Small intestine (tissue), 7 donors: ENCODE results near the gene LDLRAD3. TPM values are rescaled to one million over a fixed set of nuclear protein-coding genes. Genes with fewer than 3 reads are reported as not detected.
"Not testable (repeated sequence)": the region's sequence is repeated elsewhere in the genome, so short reads cannot be mapped to it uniquely, and the experiment has no call there.

ENCODE experiments used
- DNase-seq, 2 donors: peaks; one replicate each; pipeline versions ENCODE4 v3.0.0 to v3.0.0-alpha.2; 2013
- FAIRE-seq: peaks from 2 replicates; lab custom pipeline; 2012; peaks lifted over from hg19 to GRCh38; lab: Jason Lieb, UNC
- H3K27ac ChIP-seq, 3 donors: one replicate each; pipeline ENCODE4 v1.5.1; 2013; ENCODE audit warnings: low read length in 2 of 3, mild to moderate bottlenecking in 2 of 3, control low read depth in 1 of 3, inconsistent platforms in 1 of 3, low read depth in 1 of 3, moderate library complexity in 1 of 3
- H3K27me3 ChIP-seq, 3 donors: one replicate each; pipeline ENCODE4 v1.6.1; 2013; ENCODE audit warnings: low read length in 3 of 3, inconsistent platforms in 1 of 3; ENCODE audit not compliant: control insufficient read depth in 3 of 3, insufficient read depth in 3 of 3
- H3K36me3 ChIP-seq, 3 donors: one replicate each; pipeline ENCODE4 v1.6.1; 2013; ENCODE audit warnings: low read length in 3 of 3, inconsistent platforms in 1 of 3, low read depth in 1 of 3, mild to moderate bottlenecking in 1 of 3, moderate library complexity in 1 of 3; ENCODE audit not compliant: control insufficient read depth in 3 of 3, insufficient read depth in 2 of 3
- H3K4me1 ChIP-seq, 3 donors: one replicate each; pipeline ENCODE4 v1.6.1; 2013; ENCODE audit warnings: low read length in 2 of 3, inconsistent platforms in 1 of 3, low read depth in 1 of 3, mild to moderate bottlenecking in 1 of 3, moderate library complexity in 1 of 3; ENCODE audit not compliant: control insufficient read depth in 3 of 3, insufficient read depth in 2 of 3
- H3K4me3 ChIP-seq, 3 donors: one replicate each; pipeline ENCODE4 v1.5.1; 2013; ENCODE audit warnings: low read length in 3 of 3, control low read depth in 1 of 3, inconsistent platforms in 1 of 3, low read depth in 1 of 3, mild to moderate bottlenecking in 1 of 3, moderate library complexity in 1 of 3
- H3K9me3 ChIP-seq, 2 donors: one replicate each; pipeline ENCODE4 v1.6.1; 2013; ENCODE audit warnings: low read depth in 1 of 2, low read length in 1 of 2; ENCODE audit not compliant: control insufficient read depth in 2 of 2, insufficient read depth in 1 of 2
- WGBS, 3 donors: extraction: QIAGEN DNeasy Blood & Tissue Kit; methylation state at CpG; one replicate each; pipeline ENCODE4 v1.1.7; 2013; 5-methylcytosine and 5-hydroxymethylcytosine counted together
- polyA plus RNA-seq, 4 donors: library from polyadenylated mRNA; stranded (reverse) in 3 of 4; unstranded in 1 of 4; fragments of 200-250 nt in 3 of 4; fragments of 120-200 nt in 1 of 4; gene quantifications; one replicate each; pipeline versions ENCODE4 v1.2.1 to v1.2.3, GENCODE V29; 2013
- donor health status: healthy with polysubstance abuse.
- donor health status: control.
- donor health status: control.
- donor health status: Bipolar disorder and iron deficiency.
- donor health status: healthy.

The LDLRAD3 gene
- polyA plus RNA-seq, 4 donors: 0.22 to 6.9 (median 3.5) TPM

GRCh38 chr11:36041988-36042611 lies 98.2 kb downstream of the LDLRAD3 start:
- WGBS, 3 donors: 62 to 71% (median 63%) methylated on average over 5 of the region's 5 CpGs
- H3K27ac ChIP-seq: no peak overlapping the region
- FAIRE-seq: no peak
- peaks cover 0 to 2% (median 0%) of the 10 kb centered on the region in 3 donors for H3K4me1 ChIP-seq
- H3K36me3 ChIP-seq: peaks cover 0 to 5% (median 0%) of the 10 kb centered on the region in 3 donors
- no peak overlapping the region for H3K4me3 ChIP-seq
- H3K27me3 ChIP-seq: no peaks in the 10 kb centered on the region
- no peaks in the 10 kb centered on the region for H3K9me3 ChIP-seq
- DNase-seq: peak in 1 of 2 donors; percentile 3

GRCh38 chr11:36044636-36045035 lies 100.8 kb downstream of the LDLRAD3 start:
- Histone ChIP-seq H3K27me3 (no peaks in the 10 kb centered on the region), H3K9me3 (no peaks in the 10 kb centered on the region), H3K27ac (no peak overlapping the region), H3K36me3 (no peaks in the 10 kb centered on the region), H3K4me1 (peaks cover 0 to 7% (median 2%) of the 10 kb centered on the region in 3 donors), H3K4me3 (no peak overlapping the region)
- FAIRE-seq (no peak), DNase-seq (no peak)
- 95 to 99% (median 98%) methylated on average over 4 of the region's 4 CpGs for WGBS, 3 donors

- H3K4me1 ChIP-seq, H3K27me3 ChIP-seq, FAIRE-seq, H3K9me3 ChIP-seq, H3K27ac ChIP-seq, H3K36me3 ChIP-seq, DNase-seq, H3K4me3 ChIP-seq: not testable (repeated sequence)
- WGBS, 3 donors: 86 to 95% (median 91%) methylated on average over 3 of the region's 3 CpGs
Observed at GRCh38 chr11:36045945-36046344, 102.1 kb downstream of the LDLRAD3 start.

GRCh38 chr11:36046932-36047331 lies 103.1 kb downstream of the LDLRAD3 start:
- 44 to 55% (median 50%) methylated on average over 1 of the region's 1 CpG for WGBS, 3 donors
- FAIRE-seq: no peak
- peaks cover 0 to 7% (median under 1%) of the 10 kb centered on the region in 3 donors for H3K4me1 ChIP-seq
- no peaks in the 10 kb centered on the region for H3K27me3 ChIP-seq
- H3K36me3 ChIP-seq: peaks cover 0 to 4% (median 0%) of the 10 kb centered on the region in 3 donors
- no peak overlapping the region for H3K27ac ChIP-seq
- no peak overlapping the region for H3K4me3 ChIP-seq
- no peak for DNase-seq
- H3K9me3 ChIP-seq: no peaks in the 10 kb centered on the region

- no peaks in the 10 kb centered on the region for H3K9me3 ChIP-seq
- no peak overlapping the region for H3K27ac ChIP-seq
- H3K36me3 ChIP-seq: peaks cover 0 to 4% (median 0%) of the 10 kb centered on the region in 3 donors
- DNase-seq: no peak
- WGBS, 3 donors: 89 to 96% (median 93%) methylated on average over 2 of the region's 2 CpGs
- no peaks in the 10 kb centered on the region for H3K27me3 ChIP-seq
- peaks cover 0 to 7% (median 0%) of the 10 kb centered on the region in 3 donors for H3K4me1 ChIP-seq
- H3K4me3 ChIP-seq: no peak overlapping the region
- FAIRE-seq: no peak
Observed at GRCh38 chr11:36047344-36047743, 103.5 kb downstream of the LDLRAD3 start.

GRCh38 chr11:36048496-36049247 lies 104.8 kb downstream of the LDLRAD3 start:
- no peaks in the 10 kb centered on the region for H3K27me3 ChIP-seq
- no peaks in the 10 kb centered on the region for H3K9me3 ChIP-seq
- FAIRE-seq: no peak
- WGBS, 3 donors: 68 to 77% (median 75%) methylated on average over 5 of the region's 5 CpGs
- peak in 1 of 2 donors; percentile 72 for DNase-seq
- H3K27ac ChIP-seq: no peak overlapping the region
- H3K4me1 ChIP-seq: peaks cover 0 to 7% (median 0%) of the 10 kb centered on the region in 3 donors
- peaks cover 0 to 4% (median 0%) of the 10 kb centered on the region in 3 donors for H3K36me3 ChIP-seq
- no peak overlapping the region for H3K4me3 ChIP-seq

GRCh38 chr11:36051235-36052144 lies 107.6 kb downstream of the LDLRAD3 start:
- FAIRE-seq (no peak), DNase-seq (no peak)
- H3K9me3 ChIP-seq: no peaks in the 10 kb centered on the region
- H3K4me3 ChIP-seq: no peak overlapping the region
- H3K27ac ChIP-seq: no peak overlapping the region
- no peaks in the 10 kb centered on the region for H3K27me3 ChIP-seq
- 80 to 91% (median 86%) methylated on average over 8 of the region's 8 CpGs for WGBS, 3 donors
- peaks cover 0 to 7% (median 0%) of the 10 kb centered on the region in 3 donors for H3K4me1 ChIP-seq
- H3K36me3 ChIP-seq: peaks cover 0 to 4% (median 0%) of the 10 kb centered on the region in 3 donors

- Histone ChIP-seq H3K27me3 (no peaks in the 10 kb centered on the region), H3K36me3 (peaks cover 0 to 4% (median 0%) of the 10 kb centered on the region in 3 donors), H3K27ac (no peak overlapping the region), H3K4me1 (peaks cover 0 to 5% (median 0%) of the 10 kb centered on the region in 3 donors), H3K4me3 (no peak overlapping the region), H3K9me3 (no peaks in the 10 kb centered on the region)
- DNase-seq: no peak
- no peak for FAIRE-seq
- 92 to 96% (median 93%) methylated on average over 5 of the region's 5 CpGs for WGBS, 3 donors
Observed at GRCh38 chr11:36053281-36053680, 109.4 kb downstream of the LDLRAD3 start.
